Liver (tissue), 3 donors: Measurements from ENCODE around the gene NBEA.

Experiments
- CTCF ChIP-seq: fragments of 150-350 bp; IDR thresholded peaks from 2 replicates; pipeline ENCODE4 v1.5.1; 2017; ENCODE audit warnings: improper control_type of control experiment, low read depth, low read length; ENCODE audit not compliant: missing input control
- RAD21 ChIP-seq, 2 donors: IDR thresholded peaks; 2 replicates each; pipeline ENCODE4 v1.6.1; 2016; ENCODE audit warnings: antibody characterized with exemption in 2 of 2, mild to moderate bottlenecking in 2 of 2
- donor health status: healthy.
- donor health status: healthy.

GRCh38 chr13:35518337-35518946 is 576.4 kb downstream of the NBEA start:
- TF ChIP-seq CTCF: no peak
- TF ChIP-seq RAD21 (IDR thresholded peaks at IDR 0.05): no peak
